ENCODE data around the gene DEFB127. TPM values are rescaled to one million over a fixed set of nuclear protein-coding genes. Genes with fewer than 3 reads are reported as not detected.

The DEFB127 gene
- total and polyA plus RNA-seq, 4 donors, result not detected

DNA sequence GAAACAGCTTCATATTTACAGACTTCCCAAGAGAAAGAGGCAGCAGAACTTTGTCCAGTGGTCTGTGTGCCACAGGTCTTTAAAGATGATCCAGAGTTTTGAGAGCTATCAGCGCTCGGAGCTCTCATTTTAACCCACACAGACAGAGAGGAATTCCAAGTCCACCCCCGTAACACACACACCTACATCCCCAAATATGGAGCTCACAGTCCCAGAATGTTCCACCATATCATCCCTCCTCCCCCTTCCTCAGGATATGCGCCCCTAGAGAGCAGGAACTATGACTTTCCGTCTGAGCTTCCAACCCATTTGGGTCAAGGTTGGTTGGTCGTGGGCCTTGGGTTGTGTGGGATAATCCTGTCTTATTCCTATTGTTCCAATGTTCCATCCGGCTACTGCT lies 32.4 kb downstream of the DEFB127 start, which contains the start of gene DEFB128:
Gene DEFB128, minus strand, starts transcription at position 101 of the 400 bp plus-strand sequence. Its CDS starts 88 bp downstream, at position 13.
- 58% methylated on average over 7 of the region's 7 CpGs for WGBS

DNA sequence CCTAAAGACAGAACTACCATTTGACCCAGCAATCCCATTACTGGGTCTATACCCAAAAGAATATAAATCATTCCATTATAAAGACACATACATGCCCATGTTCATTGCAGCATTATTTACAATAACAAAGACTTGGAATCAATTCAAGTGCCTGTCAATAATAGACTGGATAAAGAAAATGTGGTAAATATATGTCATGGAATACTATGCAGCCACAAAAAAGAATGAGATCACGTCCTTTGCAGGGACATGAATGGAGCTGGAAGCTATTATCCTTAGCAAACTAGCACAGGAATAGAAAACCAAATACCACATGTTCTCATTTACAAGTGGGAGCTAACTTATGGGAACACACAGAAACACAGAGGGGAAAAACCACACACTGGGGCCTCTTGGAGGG lies 41.0 kb downstream of the DEFB127 start:
- no peaks in the 10 kb centered on the region for H3K36me3 ChIP-seq (ENCODE audit: control insufficient read depth in 4 of 4, insufficient read depth in 3 of 4, low read depth in 1 of 4, low read length in 3 of 4)
- no peak overlapping the region for H3K27ac ChIP-seq (ENCODE audit: low read depth in 1 of 2, low read length in 2 of 2)
- 86% methylated on average over 1 of the region's 1 CpG for WGBS
- no peaks in the 10 kb centered on the region for H3K27me3 ChIP-seq (ENCODE audit: control insufficient read depth in 4 of 4, insufficient read depth in 4 of 4, low read length in 3 of 4)
- H3K9ac ChIP-seq (ENCODE audit: low read depth in 1 of 2, low read length in 2 of 2), result no peak overlapping the region
- TF ChIP-seq, protein P1, sequence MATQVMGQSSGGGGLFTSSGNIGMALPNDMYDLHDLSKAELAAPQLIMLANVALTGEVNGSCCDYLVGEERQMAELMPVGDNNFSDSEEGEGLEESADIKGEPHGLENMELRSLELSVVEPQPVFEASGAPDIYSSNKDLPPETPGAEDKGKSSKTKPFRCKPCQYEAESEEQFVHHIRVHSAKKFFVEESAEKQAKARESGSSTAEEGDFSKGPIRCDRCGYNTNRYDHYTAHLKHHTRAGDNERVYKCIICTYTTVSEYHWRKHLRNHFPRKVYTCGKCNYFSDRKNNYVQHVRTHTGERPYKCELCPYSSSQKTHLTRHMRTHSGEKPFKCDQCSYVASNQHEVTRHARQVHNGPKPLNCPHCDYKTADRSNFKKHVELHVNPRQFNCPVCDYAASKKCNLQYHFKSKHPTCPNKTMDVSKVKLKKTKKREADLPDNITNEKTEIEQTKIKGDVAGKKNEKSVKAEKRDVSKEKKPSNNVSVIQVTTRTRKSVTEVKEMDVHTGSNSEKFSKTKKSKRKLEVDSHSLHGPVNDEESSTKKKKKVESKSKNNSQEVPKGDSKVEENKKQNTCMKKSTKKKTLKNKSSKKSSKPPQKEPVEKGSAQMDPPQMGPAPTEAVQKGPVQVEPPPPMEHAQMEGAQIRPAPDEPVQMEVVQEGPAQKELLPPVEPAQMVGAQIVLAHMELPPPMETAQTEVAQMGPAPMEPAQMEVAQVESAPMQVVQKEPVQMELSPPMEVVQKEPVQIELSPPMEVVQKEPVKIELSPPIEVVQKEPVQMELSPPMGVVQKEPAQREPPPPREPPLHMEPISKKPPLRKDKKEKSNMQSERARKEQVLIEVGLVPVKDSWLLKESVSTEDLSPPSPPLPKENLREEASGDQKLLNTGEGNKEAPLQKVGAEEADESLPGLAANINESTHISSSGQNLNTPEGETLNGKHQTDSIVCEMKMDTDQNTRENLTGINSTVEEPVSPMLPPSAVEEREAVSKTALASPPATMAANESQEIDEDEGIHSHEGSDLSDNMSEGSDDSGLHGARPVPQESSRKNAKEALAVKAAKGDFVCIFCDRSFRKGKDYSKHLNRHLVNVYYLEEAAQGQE (IDR thresholded peaks at IDR 0.05), result no peak
- TF ChIP-seq JUND (IDR thresholded peaks at IDR 0.05) (no peak), RXRA (IDR thresholded peaks at IDR 0.05) (no peak), FOXA1 (IDR thresholded peaks at IDR 0.05) (no peak)
- TF ChIP-seq, protein P2, sequence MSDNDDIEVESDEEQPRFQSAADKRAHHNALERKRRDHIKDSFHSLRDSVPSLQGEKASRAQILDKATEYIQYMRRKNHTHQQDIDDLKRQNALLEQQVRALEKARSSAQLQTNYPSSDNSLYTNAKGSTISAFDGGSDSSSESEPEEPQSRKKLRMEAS (IDR thresholded peaks at IDR 0.05), result no peak
- H3K4me3 ChIP-seq (ENCODE audit: low read depth in 1 of 3, low read length in 3 of 3), result no peak overlapping the region
- no peak for DNase-seq (ENCODE audit: low spot score)
- H3K4me1 ChIP-seq (ENCODE audit: control insufficient read depth in 4 of 4, insufficient read depth in 4 of 4, low read length in 3 of 4), result no peaks in the 10 kb centered on the region
- H3K9me3 ChIP-seq (ENCODE audit: control insufficient read depth in 4 of 4, low read length in 3 of 4), result no peaks in the 10 kb centered on the region

More for the DNA sequence above, 32.4 kb downstream of the DEFB127 start, which contains the start of gene DEFB128:
- no peak within 1 kb of the TSS for H3K27ac ChIP-seq (ENCODE audit: low read depth in 1 of 2, low read length in 2 of 2)
- H3K9ac ChIP-seq (ENCODE audit: low read depth in 1 of 2, low read length in 2 of 2), result no peak within 1 kb of the TSS
- no peak for TF ChIP-seq RAD21 (IDR thresholded peaks at IDR 0.05)
- TF ChIP-seq, protein P3, sequence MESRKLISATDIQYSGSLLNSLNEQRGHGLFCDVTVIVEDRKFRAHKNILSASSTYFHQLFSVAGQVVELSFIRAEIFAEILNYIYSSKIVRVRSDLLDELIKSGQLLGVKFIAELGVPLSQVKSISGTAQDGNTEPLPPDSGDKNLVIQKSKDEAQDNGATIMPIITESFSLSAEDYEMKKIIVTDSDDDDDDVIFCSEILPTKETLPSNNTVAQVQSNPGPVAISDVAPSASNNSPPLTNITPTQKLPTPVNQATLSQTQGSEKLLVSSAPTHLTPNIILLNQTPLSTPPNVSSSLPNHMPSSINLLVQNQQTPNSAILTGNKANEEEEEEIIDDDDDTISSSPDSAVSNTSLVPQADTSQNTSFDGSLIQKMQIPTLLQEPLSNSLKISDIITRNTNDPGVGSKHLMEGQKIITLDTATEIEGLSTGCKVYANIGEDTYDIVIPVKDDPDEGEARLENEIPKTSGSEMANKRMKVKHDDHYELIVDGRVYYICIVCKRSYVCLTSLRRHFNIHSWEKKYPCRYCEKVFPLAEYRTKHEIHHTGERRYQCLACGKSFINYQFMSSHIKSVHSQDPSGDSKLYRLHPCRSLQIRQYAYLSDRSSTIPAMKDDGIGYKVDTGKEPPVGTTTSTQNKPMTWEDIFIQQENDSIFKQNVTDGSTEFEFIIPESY (IDR thresholded peaks at IDR 0.05), result no peak
- no peak for TF ChIP-seq TAF1 (conservative IDR thresholded peaks at IDR 0.05)
- TF ChIP-seq SP1 (IDR thresholded peaks at IDR 0.05), result no peak
- TF ChIP-seq, protein P1 (IDR thresholded peaks at IDR 0.05), result no peak
- TF ChIP-seq, protein P4, sequence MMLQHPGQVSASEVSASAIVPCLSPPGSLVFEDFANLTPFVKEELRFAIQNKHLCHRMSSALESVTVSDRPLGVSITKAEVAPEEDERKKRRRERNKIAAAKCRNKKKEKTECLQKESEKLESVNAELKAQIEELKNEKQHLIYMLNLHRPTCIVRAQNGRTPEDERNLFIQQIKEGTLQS (IDR thresholded peaks at IDR 0.05), result no peak
- no peak for DNase-seq (ENCODE audit: low spot score)
- H3K4me3 ChIP-seq (ENCODE audit: low read depth in 1 of 3, low read length in 3 of 3), result no peak within 1 kb of the TSS
- no peaks in the 10 kb centered on the region for H3K4me1 ChIP-seq (ENCODE audit: control insufficient read depth in 4 of 4, insufficient read depth in 4 of 4, low read length in 3 of 4)
- H3K27me3 ChIP-seq (ENCODE audit: control insufficient read depth in 4 of 4, insufficient read depth in 4 of 4, low read length in 3 of 4), result peaks cover 0 to 4% (median 1%) of the 10 kb centered on the region in 4 donors
- H3K9me3 ChIP-seq (ENCODE audit: control insufficient read depth in 4 of 4, low read length in 3 of 4), result no peaks in the 10 kb centered on the region
- no peaks in the 10 kb centered on the region for H3K36me3 ChIP-seq (ENCODE audit: control insufficient read depth in 4 of 4, insufficient read depth in 3 of 4, low read depth in 1 of 4, low read length in 3 of 4)
